NCI-H345 (cell line): ENCODE data around the gene ZNF804A.
"Not testable (repeated sequence)": the region's sequence is repeated elsewhere in the genome, so short reads cannot be mapped to it uniquely, and the experiment has no call there.

Experiments used
- DNase-seq: peaks from one replicate; lab custom pipeline; 2025; lab: John Stamatoyannopoulos, UW

Gene ZNF804A

DNA sequence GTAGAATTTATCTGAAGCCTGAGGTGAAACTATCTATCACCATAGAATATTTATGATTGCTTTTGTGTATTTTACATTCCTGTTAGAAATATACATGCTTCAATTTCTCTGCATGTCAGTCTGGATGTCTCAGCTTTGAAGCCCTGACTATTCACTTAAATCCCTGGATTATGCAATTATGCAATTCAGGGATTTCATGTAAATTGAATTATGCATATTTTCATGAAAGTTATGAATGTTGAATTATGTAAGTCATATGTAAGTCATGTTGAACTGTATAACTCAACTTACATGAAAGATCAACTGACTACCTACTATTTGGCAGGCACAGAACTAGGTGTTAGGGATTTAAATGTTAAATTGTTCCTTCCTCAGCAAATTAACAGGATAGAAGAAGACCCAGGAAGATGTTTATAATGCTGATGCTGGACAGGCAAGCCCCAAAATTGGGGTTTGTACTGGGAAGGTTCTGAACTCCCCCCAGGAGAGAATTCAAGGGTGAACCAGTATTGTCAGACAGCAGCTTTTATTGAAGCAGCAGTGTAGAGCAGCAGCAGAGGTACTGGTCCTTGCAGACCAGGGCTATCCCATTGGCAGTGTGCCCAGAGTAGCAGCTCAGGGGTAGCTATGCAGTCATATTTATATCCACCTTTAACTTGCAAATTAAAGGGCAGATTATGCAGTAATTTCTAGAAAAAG, 236.5 kb downstream of the ZNF804A start:
- peak; percentile 24 for DNase-seq

DNA sequence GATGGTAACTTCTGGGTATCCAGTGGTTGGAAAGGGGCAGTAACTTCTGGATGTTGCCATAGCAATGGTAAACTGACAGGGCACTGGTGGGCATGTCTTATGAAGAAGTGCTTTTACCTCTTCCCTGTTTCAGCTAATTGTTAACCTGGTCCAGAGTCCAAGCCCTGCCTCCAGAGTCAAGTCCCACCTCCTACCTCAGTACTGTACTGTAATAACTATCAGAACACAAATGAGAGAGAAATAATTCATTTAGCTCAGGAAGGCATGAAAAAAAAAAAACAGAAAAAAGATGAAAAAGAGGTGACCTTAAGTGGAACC, 237.0 kb downstream of the ZNF804A start:
- DNase-seq: no peak

DNA sequence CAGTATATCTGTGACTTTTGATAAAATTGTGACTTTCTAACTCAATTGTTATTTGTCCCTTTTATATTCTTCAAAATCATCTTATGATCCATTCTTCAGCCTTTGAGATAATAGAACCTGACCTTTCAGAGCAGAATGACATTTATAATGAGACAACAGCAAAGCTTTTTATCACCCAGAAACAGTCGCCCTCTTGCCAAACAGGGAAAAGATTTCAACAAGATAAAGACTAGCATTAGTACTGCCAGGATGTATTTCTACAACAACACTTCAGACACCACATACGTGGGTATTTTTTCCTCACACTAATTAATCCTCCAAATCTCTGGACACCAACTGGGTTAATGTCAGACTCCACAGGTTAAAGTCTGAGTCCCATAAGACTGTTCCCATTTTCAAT, 249.0 kb downstream of the ZNF804A start:
- DNase-seq: no peak

DNA sequence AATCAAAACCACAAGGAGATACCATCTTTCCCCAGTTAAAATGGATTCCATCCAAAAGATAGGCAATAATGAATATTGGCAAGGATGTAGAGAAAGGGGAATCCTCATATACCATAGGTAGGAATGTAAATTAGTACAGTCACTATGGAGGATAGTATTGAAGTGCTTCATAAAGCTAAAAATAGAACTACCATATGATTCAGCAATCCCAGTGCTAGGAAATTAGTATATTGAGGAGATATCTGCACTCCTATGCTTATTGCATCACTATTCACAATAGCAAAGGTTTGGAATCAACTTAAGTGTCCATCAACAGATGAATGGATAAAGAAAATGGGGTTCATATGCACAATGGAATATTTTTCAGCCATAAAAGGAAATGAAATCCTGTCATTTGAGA, 251.2 kb downstream of the ZNF804A start:
- no peak for DNase-seq

DNA sequence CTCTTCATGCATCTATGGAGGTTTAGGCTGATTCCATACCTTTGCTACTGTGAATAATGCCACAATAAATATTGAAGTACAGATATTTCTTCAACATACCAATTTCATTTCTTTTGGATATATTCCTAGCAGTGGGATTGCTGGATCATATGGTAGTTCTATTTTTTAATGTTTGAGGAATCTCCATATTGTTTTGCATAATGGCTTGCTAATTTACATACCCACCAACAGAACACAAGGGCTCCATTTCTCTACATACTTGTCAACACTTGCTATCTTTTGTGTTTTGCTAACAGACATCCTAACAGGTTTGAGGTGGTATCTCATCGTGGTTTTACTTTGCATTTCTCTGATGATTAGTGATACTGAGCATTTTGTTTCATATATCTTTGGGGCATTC, 253.2 kb downstream of the ZNF804A start:
- no peak for DNase-seq

DNA sequence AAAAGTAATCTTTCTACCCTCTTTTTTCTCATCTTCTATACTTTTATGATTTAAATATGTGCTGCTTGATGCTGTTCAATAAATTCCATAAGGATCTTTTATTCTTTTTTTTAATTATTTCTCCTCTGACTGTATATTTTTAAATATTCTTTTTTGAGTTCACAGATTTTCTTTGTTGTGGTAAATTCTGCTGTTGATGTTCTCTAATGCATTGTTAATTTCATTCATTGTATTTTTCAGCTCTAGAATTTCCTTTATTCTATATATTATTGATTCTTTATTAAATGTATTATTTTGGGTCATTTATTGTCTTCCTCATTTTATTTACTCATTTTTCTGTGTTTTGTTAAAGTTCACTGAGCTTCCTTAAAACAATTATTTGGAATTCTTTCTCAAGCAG, 260.9 kb downstream of the ZNF804A start:
- DNase-seq: no peak

DNA sequence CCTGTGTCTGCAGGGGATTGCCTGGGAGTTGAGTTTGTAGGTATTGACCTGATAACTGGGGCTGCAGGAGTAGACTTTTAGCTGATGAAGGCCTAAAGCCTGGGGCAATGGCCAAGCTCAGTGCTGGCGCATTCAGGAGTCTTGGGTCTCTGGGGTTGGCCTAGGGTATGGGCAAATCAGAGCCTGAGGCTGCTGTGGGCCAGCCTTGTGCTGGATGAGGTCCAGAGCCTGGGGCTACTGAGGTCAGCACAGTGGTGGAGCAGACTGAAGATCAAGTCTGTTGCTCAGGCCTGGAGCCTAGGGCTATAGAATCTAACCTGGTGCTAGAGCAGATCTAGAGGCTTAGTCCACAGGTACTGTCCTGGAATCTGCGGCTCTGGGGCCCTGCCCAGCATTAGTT, 262.4 kb downstream of the ZNF804A start:
- DNase-seq: no peak

DNA sequence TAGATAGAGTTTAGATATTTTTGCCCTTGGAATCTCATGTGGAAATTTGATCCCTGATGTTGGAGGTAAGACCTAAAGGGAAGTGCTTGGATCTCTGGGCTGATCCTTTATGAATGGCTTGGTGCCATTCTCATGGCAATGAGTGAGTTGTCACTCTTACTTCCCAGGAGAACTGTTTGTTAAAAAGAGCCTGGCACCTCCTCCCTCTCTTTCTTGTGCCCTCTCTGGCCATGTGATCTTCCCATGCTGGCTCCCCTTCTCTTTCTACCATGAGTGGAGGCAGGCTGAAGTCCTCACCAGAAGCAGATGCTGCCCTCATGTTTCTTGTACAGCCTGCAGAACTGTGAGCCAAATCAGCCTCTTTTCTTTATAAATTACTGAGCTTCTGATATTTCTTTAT, 276.9 kb downstream of the ZNF804A start:
- no peak for DNase-seq

DNA sequence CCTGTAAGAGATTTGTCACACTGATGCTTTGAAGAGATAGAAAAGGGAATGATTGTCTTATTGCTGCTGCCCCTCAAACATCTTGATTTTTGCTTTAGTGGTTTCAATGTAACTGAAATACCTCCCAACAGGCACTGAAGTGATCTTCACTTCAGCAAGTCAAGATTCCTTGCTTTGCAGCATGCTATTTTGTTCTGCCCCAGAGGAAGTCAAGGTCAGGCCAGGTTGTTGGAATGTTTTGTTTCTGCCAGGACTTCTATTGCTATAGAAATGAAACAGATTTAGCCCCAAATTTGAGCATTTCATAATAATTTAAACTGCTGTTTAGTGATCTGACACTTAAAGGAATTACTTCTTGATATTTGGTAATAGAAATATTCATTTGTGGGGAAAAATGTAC, 277.6 kb downstream of the ZNF804A start:
- DNase-seq: no peak

DNA sequence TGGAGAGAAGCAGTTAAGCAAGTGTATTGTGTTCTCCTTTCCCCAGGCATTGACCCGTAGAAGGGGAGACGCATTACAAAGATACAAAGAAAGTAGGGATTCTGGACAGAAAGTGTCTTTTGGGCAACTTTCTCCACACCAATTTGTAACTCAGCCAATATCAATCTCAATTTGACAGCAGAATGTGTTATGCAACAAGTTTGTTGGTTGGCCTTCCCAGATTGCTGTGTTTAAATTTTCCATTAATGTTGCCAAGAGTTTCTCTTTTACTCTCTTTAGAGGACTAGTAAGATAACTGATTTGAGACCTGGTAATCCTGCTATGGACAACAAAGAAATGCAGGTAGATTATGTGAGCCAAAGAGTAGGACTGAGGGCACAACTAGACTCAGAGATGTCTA, 279.6 kb downstream of the ZNF804A start:
- no peak for DNase-seq

DNA sequence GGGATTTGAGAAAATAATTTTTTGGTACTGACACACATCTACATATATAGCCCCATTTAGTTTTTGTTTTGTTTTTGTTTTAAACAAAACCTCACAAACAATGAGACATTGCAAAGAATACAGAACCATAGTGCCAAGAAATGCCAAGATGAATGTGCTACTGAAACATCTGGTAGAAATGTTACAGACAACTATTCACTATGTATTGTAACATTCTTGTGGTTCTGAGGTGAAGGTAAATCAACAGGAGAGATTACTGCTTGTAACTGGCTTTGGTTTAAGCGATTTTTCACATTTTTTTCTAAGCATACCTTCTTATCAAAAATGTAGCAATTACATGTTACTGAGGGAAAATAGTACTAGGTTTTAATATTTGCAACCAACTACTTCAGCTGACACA, 281.3 kb downstream of the ZNF804A start:
- no peak for DNase-seq

DNA sequence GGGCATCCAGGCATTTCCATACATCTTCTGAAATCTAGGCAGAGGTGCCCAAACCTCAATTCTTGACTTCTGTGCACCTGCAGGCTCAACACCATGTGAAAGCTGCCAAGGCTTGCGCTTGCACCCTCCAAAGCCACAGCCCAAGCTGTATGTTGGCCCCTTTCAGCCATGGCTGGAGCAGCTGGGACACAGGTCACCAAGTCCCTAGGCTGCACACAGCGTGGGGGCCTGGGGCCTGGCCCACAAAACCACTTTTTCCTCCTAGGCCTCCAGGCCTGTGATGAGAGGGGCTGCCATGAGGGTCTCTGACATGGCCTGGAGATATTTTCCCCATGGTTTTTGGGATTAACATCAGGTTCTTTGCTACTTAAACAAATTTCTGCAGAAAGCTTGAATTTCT, 288.3 kb downstream of the ZNF804A start:
- not testable (repeated sequence) for DNase-seq

DNA sequence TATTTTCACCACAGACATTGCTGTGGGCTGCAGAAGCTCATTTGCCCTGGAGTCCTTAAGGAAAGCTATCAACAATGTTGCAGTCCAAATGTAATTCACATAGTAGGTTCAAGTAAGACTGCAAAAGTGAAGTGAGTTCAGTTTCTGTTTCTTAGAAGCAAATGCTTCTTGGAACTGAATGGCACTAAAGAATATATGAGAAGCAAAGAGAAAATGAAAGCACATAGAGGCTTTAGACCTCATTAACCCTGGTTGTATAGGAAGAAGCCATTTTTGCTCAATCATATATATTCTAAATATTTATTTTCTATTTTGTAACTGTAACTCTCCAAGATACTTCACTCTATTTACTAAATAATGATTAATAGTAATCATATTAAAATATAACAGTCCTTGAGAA, 292.0 kb downstream of the ZNF804A start:
- no peak for DNase-seq

DNA sequence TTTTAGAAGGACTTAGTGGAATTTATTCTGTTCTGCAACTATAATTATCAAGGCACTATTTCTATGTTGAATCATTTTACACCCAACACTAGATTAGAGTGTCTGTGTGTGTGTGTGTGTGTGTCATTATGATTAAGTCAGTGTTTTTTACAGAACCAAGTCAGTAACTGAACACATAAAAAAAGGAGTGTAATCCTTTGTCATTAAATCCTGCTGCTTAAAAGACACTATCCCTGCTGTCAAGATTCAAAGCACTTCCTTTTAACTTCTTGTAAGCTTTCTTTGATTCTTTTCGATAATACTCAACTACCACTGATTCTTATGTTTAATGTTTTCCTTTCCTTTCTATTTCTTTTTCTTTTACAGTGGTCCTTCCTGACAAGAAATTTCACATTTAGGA, 306.7 kb downstream of the ZNF804A start:
- DNase-seq: no peak

DNA sequence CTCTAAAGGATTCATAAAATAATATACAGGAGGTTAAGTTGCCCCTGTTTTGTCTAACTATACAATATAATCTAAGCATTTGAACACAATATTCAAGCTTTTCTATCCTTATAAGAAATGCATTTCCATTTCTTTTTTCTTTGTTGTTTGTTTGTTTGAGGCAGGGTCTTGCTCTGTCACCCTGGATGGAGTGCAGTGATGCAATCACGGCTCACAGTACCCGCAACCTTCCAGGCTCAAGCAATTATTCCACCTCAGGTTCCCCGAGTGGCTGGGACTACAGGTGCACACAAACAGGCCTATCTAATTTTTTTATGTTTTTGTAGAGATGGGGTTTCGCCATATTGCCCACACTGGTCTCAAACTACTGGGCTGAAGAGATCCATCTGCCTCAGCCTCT, 307.8 kb downstream of the ZNF804A start:
- DNase-seq: no peak

DNA sequence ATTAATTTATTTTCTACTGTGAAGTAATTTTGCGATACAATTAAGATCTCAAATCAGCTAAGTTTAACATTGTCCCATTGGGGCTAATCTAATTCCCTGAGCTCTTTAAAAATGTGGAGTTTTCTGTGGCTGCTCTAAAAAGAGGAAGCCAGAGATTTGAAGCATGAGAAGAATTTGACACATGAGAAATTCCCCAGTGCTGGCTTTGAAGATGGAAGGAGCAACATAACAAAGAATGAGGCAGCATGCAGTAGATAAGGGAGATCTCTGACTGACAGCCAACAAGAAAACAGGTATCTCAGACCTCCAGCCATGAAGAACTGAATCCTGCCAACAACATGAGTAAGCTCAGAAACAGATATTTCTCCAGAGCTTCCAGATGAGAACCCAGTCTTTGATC, 308.4 kb downstream of the ZNF804A start:
- DNase-seq: no peak

DNA sequence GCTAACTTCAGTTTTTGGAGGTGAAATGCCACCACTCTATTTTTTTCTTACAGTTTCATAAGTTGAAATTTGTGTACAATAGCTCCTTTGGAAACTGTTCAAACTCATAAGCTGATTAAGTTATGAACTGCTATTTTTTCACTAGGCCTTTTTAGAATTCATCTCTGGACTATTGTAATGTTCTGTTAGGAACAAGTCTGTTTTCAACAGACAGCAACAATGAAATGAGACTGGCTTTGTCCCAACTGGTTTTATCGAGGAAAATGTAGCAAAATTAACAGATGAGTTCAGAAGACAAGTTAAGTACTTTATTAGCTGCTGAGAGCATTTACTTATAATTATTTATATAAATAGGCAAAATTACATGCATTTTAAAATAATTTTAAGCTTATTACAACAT, 310.6 kb downstream of the ZNF804A start:
- no peak for DNase-seq

DNA sequence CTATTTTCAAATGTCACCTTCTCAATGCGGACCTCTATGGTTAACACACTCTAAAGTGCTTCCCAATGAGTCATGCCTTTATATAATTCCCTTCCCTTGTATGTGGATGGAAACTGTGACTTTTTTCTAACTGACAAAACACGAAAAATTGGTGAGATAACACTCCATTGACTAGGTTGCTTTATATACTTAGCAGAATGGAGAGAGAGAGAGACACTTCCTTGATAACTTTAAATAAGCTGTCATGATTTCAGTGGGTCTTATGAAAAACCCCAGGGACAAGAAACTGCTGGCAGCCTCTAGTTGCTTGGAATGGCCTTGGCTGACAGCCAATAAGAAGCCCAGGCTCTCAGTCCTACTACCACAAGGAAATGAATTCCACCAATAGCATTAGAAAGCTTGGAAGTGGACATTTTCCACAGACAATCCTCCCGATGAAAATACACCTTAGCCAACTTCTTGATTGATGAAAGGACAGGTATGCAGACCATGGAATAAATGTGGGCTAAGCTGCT, 322.2 kb downstream of the ZNF804A start:
- DNase-seq: no peak

DNA sequence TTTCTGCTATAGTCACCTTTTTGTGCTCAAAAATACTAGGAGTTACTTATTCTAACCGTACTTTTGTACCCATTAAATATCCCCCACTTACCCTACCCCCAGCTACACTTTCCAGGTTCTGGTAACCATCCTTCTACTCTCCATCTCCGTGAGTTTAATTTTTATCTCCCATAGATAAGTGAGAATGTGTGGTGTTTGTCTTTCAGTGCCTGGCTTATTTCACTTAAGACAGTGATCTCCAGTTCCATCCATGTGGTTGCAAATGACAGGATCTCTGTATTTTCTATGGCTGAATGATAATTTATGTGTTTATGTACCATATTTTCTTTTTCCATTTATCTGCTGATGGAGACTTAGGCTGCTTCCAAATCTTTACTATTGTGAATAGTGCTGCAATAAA, 323.3 kb downstream of the ZNF804A start:
- DNase-seq: no peak

DNA sequence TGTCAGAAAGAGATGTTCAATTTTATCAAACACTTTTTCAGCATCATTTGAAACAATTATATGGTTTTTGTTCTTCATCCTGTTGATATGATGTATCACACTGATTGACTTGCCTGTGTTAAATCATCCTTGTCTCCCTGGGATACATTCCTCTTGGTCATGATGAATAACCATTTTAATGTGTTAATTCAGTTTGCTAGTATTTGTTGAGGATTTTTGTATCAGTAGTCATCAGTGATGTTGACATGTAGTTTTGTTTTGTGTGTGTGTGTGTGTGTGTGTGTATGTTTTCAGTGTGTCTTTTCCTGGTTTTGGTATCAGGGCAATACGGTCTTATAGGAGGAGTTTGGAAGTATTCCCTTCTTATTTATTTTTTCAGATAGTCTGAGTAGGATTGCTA, 325.4 kb downstream of the ZNF804A start:
- DNase-seq: no peak

DNA sequence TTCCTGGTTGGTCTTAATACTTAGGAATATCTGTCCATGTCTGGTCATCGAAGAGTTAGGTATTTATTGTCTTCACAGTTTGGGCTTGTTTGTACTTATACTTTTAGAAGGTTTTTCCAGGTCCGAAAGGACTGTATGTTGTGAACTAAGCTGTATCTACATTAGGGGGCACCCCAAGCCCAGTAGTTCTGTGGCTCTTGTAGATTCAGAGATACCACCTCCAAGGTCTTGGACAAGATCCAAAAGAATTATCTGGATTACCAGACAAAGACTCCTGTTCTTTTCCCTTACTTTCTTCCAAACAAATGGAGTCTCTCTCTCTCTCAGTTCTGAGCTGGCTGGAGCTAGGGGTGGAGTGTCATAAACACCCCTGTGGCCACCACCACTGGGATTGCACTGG, 328.7 kb downstream of the ZNF804A start:
- no peak for DNase-seq

DNA sequence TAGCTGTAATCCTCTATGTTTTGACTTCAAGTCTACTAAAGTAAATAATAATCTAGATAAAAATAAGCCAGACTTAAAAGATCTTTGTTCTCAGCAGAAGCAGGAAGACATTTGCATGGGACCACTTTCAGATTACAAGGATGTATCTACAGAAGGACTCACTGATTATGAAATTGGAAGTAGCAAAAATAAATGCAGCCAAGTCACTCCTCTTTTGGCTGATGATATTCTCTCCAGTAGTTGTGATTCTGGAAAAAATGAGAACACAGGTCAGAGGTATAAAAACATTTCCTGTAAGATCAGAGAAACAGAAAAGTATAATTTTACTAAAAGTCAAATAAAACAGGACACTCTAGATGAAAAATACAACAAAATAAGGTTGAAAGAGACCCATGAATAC, 338.4 kb downstream of the ZNF804A start:
- no peak for DNase-seq

DNA sequence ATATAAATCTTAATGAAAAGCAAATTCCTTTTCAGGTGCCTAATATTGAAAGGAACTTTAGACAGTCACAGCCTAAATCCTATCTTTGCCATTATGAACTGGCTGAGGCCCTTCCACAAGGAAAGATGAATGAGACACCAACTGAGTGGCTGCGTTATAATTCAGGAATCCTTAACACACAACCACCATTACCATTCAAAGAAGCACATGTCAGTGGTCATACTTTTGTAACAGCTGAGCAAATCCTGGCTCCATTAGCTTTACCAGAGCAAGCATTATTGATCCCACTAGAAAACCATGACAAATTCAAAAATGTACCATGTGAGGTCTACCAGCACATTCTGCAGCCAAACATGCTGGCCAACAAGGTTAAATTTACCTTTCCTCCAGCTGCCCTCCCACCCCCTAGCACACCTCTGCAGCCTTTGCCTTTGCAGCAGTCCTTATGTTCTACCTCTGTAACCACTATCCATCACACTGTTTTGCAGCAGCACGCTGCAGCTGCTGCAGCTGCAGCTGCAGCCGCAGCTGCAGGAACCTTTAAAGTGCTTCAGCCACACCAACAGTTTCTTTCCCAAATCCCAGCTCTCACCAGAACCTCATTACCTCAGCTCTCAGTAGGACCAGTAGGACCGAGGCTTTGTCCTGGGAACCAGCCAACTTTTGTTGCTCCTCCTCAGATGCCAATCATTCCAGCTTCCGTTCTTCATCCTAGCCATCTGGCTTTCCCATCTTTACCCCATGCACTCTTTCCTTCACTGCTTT, 340.1 kb downstream of the ZNF804A start:
- DNase-seq: no peak

DNA sequence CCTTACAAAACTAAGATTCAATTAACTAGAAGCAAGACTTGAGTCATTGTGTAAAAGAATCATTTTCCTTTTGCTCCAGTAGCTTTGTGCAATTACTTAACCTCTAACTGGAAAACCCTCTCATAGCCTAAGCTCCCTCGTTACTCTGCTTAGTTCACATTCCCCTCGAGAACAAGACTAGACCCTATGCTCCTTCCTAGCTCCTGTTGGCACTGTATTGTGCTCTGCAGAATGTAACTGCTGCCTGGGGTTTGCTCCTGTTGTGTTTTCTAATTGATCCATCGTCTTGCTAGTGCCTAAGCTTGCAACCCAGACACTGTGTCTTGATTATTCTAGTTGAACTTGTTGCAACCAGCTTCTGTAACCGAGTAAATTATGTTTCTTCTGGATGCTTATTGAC, 347.0 kb downstream of the ZNF804A start:
- no peak for DNase-seq
